Astrocyte of the spinal cord (primary cell): ENCODE data around the gene ERLEC1.

Source experiments
- DNase-seq: peaks from one replicate; pipeline ENCODE4 v3.0.0; 2011; ENCODE audit warnings: low read depth, low spot score
- H3K4me3 ChIP-seq: 2 replicates; pipeline ENCODE4 v1.5.1; 2011; ENCODE audit warnings: low read depth, mild to moderate bottlenecking, low read length, moderate library complexity
- CTCF ChIP-seq: IDR thresholded peaks from 2 replicates; pipeline ENCODE4 v1.5.1; 2012; ENCODE audit warnings: low read depth, mild to moderate bottlenecking, low read length, inconsistent platforms
- in situ Hi-C: cut with HindIII; loops from 2 replicates; pipeline ENCODE4 v1.10.0; 2017; ENCODE audit warnings: low sequenced_read_pairs

ERLEC1 gene

GRCh38 chr2:53780056-53780455 is 6.8 kb upstream of the ERLEC1 start:
- DNase-seq: no peak
- H3K4me3 ChIP-seq: no peak overlapping the region
- no peak for TF ChIP-seq CTCF
- in situ Hi-C loops: no loop called here

- H3K4me3 ChIP-seq: no peak overlapping the region
- in situ Hi-C loops: no loop called here
- no peak for TF ChIP-seq CTCF
- no peak for DNase-seq
Observed at GRCh38 chr2:53782676-53783075, 4.2 kb upstream of the ERLEC1 start.

- TF ChIP-seq CTCF: no peak
- no peak for DNase-seq
- in situ Hi-C loops: no loop called here
- no peak overlapping the region for H3K4me3 ChIP-seq
Observed at GRCh38 chr2:53784436-53784835, 2.4 kb upstream of the ERLEC1 start.

- peak overlapping the region; percentile 78 for H3K4me3 ChIP-seq
- DNase-seq: no peak
- in situ Hi-C loops: no loop called here
- TF ChIP-seq CTCF: no peak
Observed at GRCh38 chr2:53785366-53785765, 1.5 kb upstream of the ERLEC1 start.

GRCh38 chr2:53786352-53786704 is 516 bp upstream of the ERLEC1 start:
- no peak for TF ChIP-seq CTCF
- DNase-seq: peak; percentile 52
- peak overlapping the region; percentile 78 for H3K4me3 ChIP-seq
- in situ Hi-C loops: no loop called here

- TF ChIP-seq CTCF: no peak
- in situ Hi-C loops: no loop called here
- DNase-seq: peak; percentile 25
- H3K4me3 ChIP-seq: peak overlapping the region; percentile 78
Observed at GRCh38 chr2:53787614-53788289, 908 bp downstream of the ERLEC1 start.
